Heart left ventricle (tissue), 16 donors: ENCODE results near the gene MC2R. TPM values are rescaled to one million over a fixed set of nuclear protein-coding genes. Genes with fewer than 3 reads are reported as not detected.
A peak's percentile ranks its signal among the peaks of the same experiment; 100 is the strongest.
"Not testable (repeated sequence)": the region's sequence is repeated elsewhere in the genome, so short reads cannot be mapped to it uniquely, and the experiment has no call there.

Experiments
- ATAC-seq, 4 donors: fragments of 200-7000 bp; cut with Tn5 transposase; one replicate each; pipeline ENCODE4 v1.9.1; 2020 to 2022; ENCODE audit warnings: moderate library complexity in 4 of 4, mild to moderate bottlenecking in 3 of 4, moderate number of reproducible peaks in 1 of 4
- DNase-seq, 5 donors: peaks; one replicate each; pipeline ENCODE4 v3.0.0-alpha.2; 2020
- H3K27ac ChIP-seq, 12 donors: fragments of 200-600 bp; sonication (generic) in 4 of 12; one replicate each; pipeline versions ENCODE4 v1.5.0 to v1.8.0; 2016 to 2022; ENCODE audit warnings: mild to moderate bottlenecking in 2 of 12
- H3K27me3 ChIP-seq, 9 donors: fragments of 200-600 bp; sonication (generic) in 2 of 9; one replicate each; pipeline versions ENCODE4 v1.5.1 to v1.8.0; 2016 to 2022; ENCODE audit warnings: mild to moderate bottlenecking in 3 of 9
- H3K36me3 ChIP-seq, 9 donors: fragments of 200-600 bp; sonication (generic) in 2 of 9; one replicate each; pipeline versions ENCODE4 v1.5.0 to v1.8.0; 2018 to 2022; ENCODE audit warnings: mild to moderate bottlenecking in 2 of 9
- H3K4me1 ChIP-seq, 12 donors: fragments of 200-600 bp; sonication (generic) in 4 of 12; one replicate each; pipeline versions ENCODE4 v1.5.0 to v1.8.0; 2016 to 2022; ENCODE audit warnings: mild to moderate bottlenecking in 3 of 12
- H3K4me3 ChIP-seq, 12 donors: fragments of 200-600 bp; sonication (generic) in 4 of 12; one replicate each; pipeline versions ENCODE4 v1.5.0 to v1.8.0; 2017 to 2022; ENCODE audit warnings: mild to moderate bottlenecking in 9 of 12, moderate library complexity in 4 of 12
- H3K9me3 ChIP-seq, 12 donors: fragments of 200-600 bp; sonication (generic) in 4 of 12; one replicate each; pipeline versions ENCODE4 v1.5.0 to v1.8.0; 2016 to 2022; ENCODE audit warnings: mild to moderate bottlenecking in 1 of 12
- CTCF ChIP-seq, 12 donors: fragments of 200-600 bp; sonication (generic) in 4 of 12; IDR thresholded peaks; one replicate each; pipeline versions ENCODE4 v1.5.0 to v1.8.0; 2018 to 2022; ENCODE audit warnings: antibody characterized with exemption in 12 of 12, mild to moderate bottlenecking in 5 of 12
- POLR2A ChIP-seq, 2 donors: fragments of 450-650 bp; IDR thresholded peaks; one replicate each; pipeline ENCODE4 v1.6.1; 2017; ENCODE audit warnings: antibody characterized with exemption in 2 of 2, mild to moderate bottlenecking in 2 of 2, moderate library complexity in 2 of 2
- WGBS, 4 donors: extraction: QIAGEN DNeasy Blood & Tissue Kit in 2 of 4; methylation state at CpG; one replicate each; pipeline versions ENCODE4 v1.1.5 to v1.1.7; 2013 to 2018; 5-methylcytosine and 5-hydroxymethylcytosine counted together
- intact Hi-C, 10 donors: fragments of 100-400 bp; cut with DNase I; formaldehyde crosslinking; loops; one replicate each; pipeline versions ENCODE4 v1.11.1 to v1.14.2; 2022
- polyA plus RNA-seq, 2 donors: library from polyadenylated mRNA; stranded (reverse); fragments of 200-250 nt; gene quantifications; one replicate each; pipeline ENCODE4 v1.2.3, GENCODE V29; 2013
- total RNA-seq, 9 donors: library from RNA; depleted of rRNA in 2 of 9; stranded (reverse); fragments of >200 nt in 2 of 9; fragmentation: NEBNext Ultra II Directional in 3 of 9; extraction: Animal tissue kit (Norgen Biotek cat#: 25700) in 3 of 9; gene quantifications; one replicate each; pipeline versions ENCODE4 v1.1.0 to v1.2.4, GENCODE V29; 2016 to 2023
- donor health status: ischemic (EF 13 %, LVEDD 7.1; RV severe dilation, severe dysfunction).
- donor health status: healthy with polysubstance abuse.
- donor health status: DM: no; HTN: yes; CAD: no.
- donor health status: DM: no; HTN: no; CAD: no.
- donor health status: ischemic (EF 25% LVEDD 6.9; RV normal size, moderate dysfunction).
- donor health status: ischemic (EF 25% LVEDD 5.7; RV mildly dilated, moderate dysfunction).
- donor health status: healthy.
- donor health status: DM: yes; HTN: yes; CAD: no.
- donor health status: ischemic (EF 35%, LVEDD 5.7; RV mildly dilated, moderate dysfunction).
- donor health status: nonischemic (EF 11% LVEDD 7.7; RV severe dilation, severe dysfunction).
- donor health status: DM: yes; HTN: yes; CAD: no.
- donor health status: PGD.
- donor health status: ischemic (EF 29% LVEDD 5.4; RV normal size, mild dysfunction).
- donor health status: nonischemic (EF 23%, LVEDD 6.1; RV moderate dilation, normal function).

MC2R gene
- total and polyA plus RNA-seq, 11 donors: not detected

DNA sequence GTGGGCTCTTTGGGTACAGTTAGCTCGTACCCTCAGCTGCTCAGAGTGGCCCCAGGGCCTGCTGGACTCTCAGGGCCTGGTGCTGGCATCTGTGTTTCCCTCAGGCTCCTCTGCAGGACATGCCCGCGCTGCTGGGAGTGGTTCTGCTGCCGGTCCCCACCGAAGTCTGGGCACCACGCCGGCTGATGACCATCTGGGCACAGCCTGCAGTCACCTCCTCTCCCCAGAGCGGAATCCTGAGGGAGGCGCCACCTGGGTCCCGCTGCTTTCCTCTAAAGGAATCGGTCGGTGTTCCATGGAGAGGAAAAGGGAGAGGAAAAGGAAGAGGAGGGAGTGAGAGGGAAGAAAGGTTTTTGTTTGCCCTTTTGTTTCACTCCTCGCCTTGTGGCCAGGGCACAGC is 43.6 kb downstream of the MC2R start:
- no peak for ATAC-seq
- 53 to 58% (median 55%) methylated on average over 13 of the region's 13 CpGs for WGBS, 4 donors
- Histone ChIP-seq H3K4me3 (no peak overlapping the region), H3K27me3 (peaks cover 0 to 61% (median 33%) of the 10 kb centered on the region in 9 donors), H3K4me1 (peaks cover 0 to 5% (median 0%) of the 10 kb centered on the region in 12 donors), H3K27ac (no peak overlapping the region), H3K36me3 (no peaks in the 10 kb centered on the region), H3K9me3 (no peaks in the 10 kb centered on the region)
- DNase-seq: no peak
- TF ChIP-seq POLR2A (IDR thresholded peaks at IDR 0.05) (no peak), CTCF (IDR thresholded peaks at IDR 0.05) (no peak)
- intact Hi-C loops: loop anchor here in 1 of 10 donors (10.0 kb wide), 1 partner anchor 63 kb away; no protein-coding TSS in a partner anchor

- 0 to 4% (median 3%) methylated on average over 22 to 51 of the region's 51 CpGs for WGBS, 4 donors
- no peak for TF ChIP-seq CTCF (IDR thresholded peaks at IDR 0.05)
- TF ChIP-seq POLR2A (IDR thresholded peaks at IDR 0.05): no peak
- peak overlapping the region in 1 of 12 donors; percentile 12 for H3K4me3 ChIP-seq
- intact Hi-C loops: no loop called here
- H3K27ac ChIP-seq: no peak overlapping the region
- H3K27me3 ChIP-seq: peaks cover 3 to 58% (median 32%) of the 10 kb centered on the region in 9 donors
- H3K36me3 ChIP-seq: no peaks in the 10 kb centered on the region
- H3K9me3 ChIP-seq: no peaks in the 10 kb centered on the region
- peaks cover 0 to 5% (median 0%) of the 10 kb centered on the region in 12 donors for H3K4me1 ChIP-seq
- DNase-seq: no peak
- no peak for ATAC-seq
These were observed 46.6 kb downstream of the MC2R start for GRCh38 chr18:13868501-13869271.

GRCh38 chr18:13862898-13863297 is 52.4 kb downstream of the MC2R start:
- ATAC-seq, H3K27ac ChIP-seq, intact Hi-C loops, DNase-seq, H3K36me3 ChIP-seq, H3K4me1 ChIP-seq, H3K4me3 ChIP-seq: not testable (repeated sequence)
- Histone ChIP-seq H3K9me3 (peaks cover 0 to 11% (median 0%) of the 10 kb centered on the region in 12 donors), H3K27me3 (peaks cover 0 to 22% (median 3%) of the 10 kb centered on the region in 9 donors)
- 53 to 61% (median 57%) methylated on average over 6 to 7 of the region's 7 CpGs for WGBS, 4 donors

- Histone ChIP-seq H3K36me3 (no peaks in the 10 kb centered on the region), H3K9me3 (peaks cover 0 to 40% (median 16%) of the 10 kb centered on the region in 12 donors), H3K4me1 (no peaks in the 10 kb centered on the region), H3K27ac (no peak overlapping the region), H3K27me3 (no peaks in the 10 kb centered on the region), H3K4me3 (no peak overlapping the region)
- WGBS, 4 donors: 82 to 91% (median 86%) methylated on average over 4 of the region's 4 CpGs
- no peak for TF ChIP-seq CTCF (IDR thresholded peaks at IDR 0.05)
- no peak for TF ChIP-seq POLR2A (IDR thresholded peaks at IDR 0.05)
- ATAC-seq (no peak), DNase-seq (no peak)
- intact Hi-C loops: no loop called here
These were observed 65.5 kb downstream of the MC2R start for GRCh38 chr18:13849791-13850190.
